Lower leg skin (tissue), 3 donors: Measurements from ENCODE around the gene COL4A2.

Source experiments
- POLR2A ChIP-seq, 2 donors: fragments of 450-650 bp; IDR thresholded peaks; one replicate each; pipeline ENCODE4 v1.6.1; 2016 to 2017; ENCODE audit warnings: antibody characterized with exemption in 2 of 2, mild to moderate bottlenecking in 1 of 2, moderate library complexity in 1 of 2
- TF ChIP-seq, protein P1 (sequence below), 3 donors: fragments of 450-650 bp; IDR thresholded peaks; one replicate each; pipeline ENCODE4 v1.5.1; 2016; ENCODE audit warnings: antibody characterized with exemption in 3 of 3, mild to moderate bottlenecking in 3 of 3, moderate library complexity in 2 of 3

DNA sequence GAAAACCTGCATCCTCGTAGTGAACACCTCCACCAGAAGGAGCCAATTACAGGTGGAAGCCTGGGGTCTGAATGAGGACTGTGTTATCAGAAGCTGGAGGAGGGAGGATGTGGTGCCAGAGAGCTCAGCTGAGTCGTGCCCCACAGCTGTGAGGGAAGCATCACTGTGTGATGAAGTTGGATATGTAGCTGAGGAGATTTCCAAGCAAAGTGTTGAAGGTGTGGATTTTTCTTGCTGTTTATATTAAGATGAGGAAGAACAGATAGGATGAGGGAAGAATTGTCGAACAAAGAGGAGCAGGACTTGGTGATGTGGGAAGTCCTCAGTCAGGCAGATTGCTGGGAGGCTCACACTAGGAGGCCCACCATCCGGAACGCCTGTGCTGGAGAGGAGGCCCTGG, 250.0 kb downstream of the COL4A2 start:
- TF ChIP-seq, protein P1, sequence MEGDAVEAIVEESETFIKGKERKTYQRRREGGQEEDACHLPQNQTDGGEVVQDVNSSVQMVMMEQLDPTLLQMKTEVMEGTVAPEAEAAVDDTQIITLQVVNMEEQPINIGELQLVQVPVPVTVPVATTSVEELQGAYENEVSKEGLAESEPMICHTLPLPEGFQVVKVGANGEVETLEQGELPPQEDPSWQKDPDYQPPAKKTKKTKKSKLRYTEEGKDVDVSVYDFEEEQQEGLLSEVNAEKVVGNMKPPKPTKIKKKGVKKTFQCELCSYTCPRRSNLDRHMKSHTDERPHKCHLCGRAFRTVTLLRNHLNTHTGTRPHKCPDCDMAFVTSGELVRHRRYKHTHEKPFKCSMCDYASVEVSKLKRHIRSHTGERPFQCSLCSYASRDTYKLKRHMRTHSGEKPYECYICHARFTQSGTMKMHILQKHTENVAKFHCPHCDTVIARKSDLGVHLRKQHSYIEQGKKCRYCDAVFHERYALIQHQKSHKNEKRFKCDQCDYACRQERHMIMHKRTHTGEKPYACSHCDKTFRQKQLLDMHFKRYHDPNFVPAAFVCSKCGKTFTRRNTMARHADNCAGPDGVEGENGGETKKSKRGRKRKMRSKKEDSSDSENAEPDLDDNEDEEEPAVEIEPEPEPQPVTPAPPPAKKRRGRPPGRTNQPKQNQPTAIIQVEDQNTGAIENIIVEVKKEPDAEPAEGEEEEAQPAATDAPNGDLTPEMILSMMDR (IDR thresholded peaks at IDR 0.05): no peak
- TF ChIP-seq POLR2A (IDR thresholded peaks at IDR 0.05): no peak
